Activated CD8-positive, alpha-beta memory T cell treated with anti-CD3 and anti-CD28 coated beads, Interleukin-2, amount 10 ng/mL, durations not matched to agents 7 days and 5 days (primary cell): Measurements from ENCODE around the gene CRACDL. TPM values are rescaled to one million over a fixed set of nuclear protein-coding genes. Genes with fewer than 3 reads are reported as not detected.
A peak's percentile ranks its signal among the peaks of the same experiment; 100 is the strongest.

Experiments
- ATAC-seq: fragments of 150-1000 bp; cut with Tn5 transposase; one replicate; pipeline ENCODE4 v1.10.0; 2021; ENCODE audit warnings: moderate library complexity
- CTCF ChIA-PET: fragments of 350-600 bp; sonication (Branson Sonifier 250); formaldehyde crosslinking; loops from one replicate; lab custom pipeline; 2021; ENCODE audit warnings: antibody characterized with exemption; lab: Charles Lee
- DNase-seq: peaks from one replicate; pipeline ENCODE4 v3.0.0-alpha.2; 2020
- H3K27ac Mint-ChIP-seq: one replicate; pipeline ENCODE4 v1.8.0; 2021; ENCODE audit warnings: mild to moderate bottlenecking, mixed read lengths
- H3K27me3 Mint-ChIP-seq: one replicate; pipeline ENCODE4 v1.8.0; 2021; ENCODE audit warnings: mixed read lengths
- H3K36me3 Mint-ChIP-seq: one replicate; pipeline ENCODE4 v1.8.0; 2021; ENCODE audit warnings: mild to moderate bottlenecking, mixed read lengths
- H3K4me1 Mint-ChIP-seq: one replicate; pipeline ENCODE4 v1.8.0; 2021; ENCODE audit warnings: mixed read lengths
- H3K4me3 Mint-ChIP-seq: one replicate; pipeline ENCODE4 v1.8.0; 2021; ENCODE audit warnings: mild to moderate bottlenecking, moderate library complexity, mixed read lengths
- H3K9me3 Mint-ChIP-seq: one replicate; pipeline ENCODE4 v1.8.0; 2022; ENCODE audit warnings: low read depth, mixed read lengths
- total RNA-seq, 2 experiments: library from RNA; stranded (reverse); gene quantifications; one replicate each; pipeline ENCODE4 v1.2.3, GENCODE V29; 2021

CRACDL gene, protein sequence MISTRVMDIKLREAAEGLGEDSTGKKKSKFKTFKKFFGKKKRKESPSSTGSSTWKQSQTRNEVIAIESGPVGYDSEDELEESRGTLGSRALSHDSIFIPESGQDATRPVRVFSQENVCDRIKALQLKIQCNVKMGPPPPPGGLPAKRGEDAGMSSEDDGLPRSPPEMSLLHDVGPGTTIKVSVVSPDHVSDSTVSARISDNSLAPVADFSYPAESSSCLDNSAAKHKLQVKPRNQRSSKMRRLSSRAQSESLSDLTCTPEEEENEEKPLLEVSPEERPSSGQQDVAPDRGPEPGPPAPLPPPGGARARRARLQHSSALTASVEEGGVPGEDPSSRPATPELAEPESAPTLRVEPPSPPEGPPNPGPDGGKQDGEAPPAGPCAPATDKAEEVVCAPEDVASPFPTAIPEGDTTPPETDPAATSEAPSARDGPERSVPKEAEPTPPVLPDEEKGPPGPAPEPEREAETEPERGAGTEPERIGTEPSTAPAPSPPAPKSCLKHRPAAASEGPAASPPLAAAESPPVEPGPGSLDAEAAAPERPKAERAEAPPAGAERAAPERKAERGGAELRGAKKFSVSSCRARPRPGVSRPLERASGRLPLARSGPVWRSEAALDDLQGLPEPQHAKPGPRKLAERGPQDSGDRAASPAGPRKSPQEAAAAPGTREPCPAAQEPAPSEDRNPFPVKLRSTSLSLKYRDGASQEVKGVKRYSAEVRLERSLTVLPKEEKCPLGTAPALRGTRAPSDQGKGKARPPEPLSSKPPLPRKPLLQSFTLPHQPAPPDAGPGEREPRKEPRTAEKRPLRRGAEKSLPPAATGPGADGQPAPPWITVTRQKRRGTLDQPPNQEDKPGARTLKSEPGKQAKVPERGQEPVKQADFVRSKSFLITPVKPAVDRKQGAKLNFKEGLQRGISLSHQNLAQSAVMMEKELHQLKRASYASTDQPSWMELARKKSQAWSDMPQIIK
- under 1 TPM; 0.18 to 0.35 TPM for total RNA-seq

DNA sequence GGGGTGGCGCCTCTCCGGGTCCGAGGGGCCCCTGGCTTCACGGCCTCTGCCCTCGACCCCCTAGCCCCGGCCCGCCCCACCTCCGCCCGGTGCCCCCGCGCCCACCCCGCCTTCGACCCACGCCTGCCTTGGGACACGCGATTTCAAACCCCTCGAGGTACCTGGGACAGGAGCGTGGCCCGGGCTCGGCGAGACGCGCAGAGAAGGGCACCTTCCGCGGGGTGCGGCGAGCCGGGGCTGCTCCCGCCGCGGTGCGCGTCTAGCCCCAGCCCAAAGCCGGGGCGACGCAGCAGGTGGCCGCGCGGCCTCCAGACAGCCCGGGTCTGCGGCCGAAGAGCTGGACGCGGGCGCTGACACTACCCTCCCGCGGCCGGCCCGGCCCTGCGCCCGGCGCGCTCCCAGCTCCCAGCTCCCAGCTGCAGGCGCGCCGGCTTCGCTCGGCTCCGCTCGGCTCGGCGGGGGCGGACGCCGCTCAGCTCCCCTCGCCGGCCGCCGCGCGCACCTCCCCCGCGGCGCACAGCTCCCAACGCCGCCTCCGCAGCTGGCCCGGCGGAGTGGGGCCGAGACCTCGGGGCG is at the start of gene CRACDL:
CRACDL (minus strand) TSS at position 449 of the 576 bp plus-strand sequence. CDS start 89,425 bp downstream, outside the sequence.
- H3K4me3 Mint-ChIP-seq: peak within 1 kb of the TSS; percentile 53
- no peak within 1 kb of the TSS for H3K27ac Mint-ChIP-seq
- peaks cover 13% of the 10 kb centered on the region for H3K4me1 Mint-ChIP-seq
- peaks cover 3% of the 10 kb centered on the region for H3K36me3 Mint-ChIP-seq
- DNase-seq: no peak
- peak; percentile 60 for ATAC-seq
- CTCF ChIA-PET: interaction anchor here (1.2 kb wide), 1 partner anchor 11 kb away, joined by 3 read pairs; no protein-coding TSS in a partner anchor
- H3K9me3 Mint-ChIP-seq: no peaks in the 10 kb centered on the region
- H3K27me3 Mint-ChIP-seq: peaks cover 77% of the 10 kb centered on the region

DNA sequence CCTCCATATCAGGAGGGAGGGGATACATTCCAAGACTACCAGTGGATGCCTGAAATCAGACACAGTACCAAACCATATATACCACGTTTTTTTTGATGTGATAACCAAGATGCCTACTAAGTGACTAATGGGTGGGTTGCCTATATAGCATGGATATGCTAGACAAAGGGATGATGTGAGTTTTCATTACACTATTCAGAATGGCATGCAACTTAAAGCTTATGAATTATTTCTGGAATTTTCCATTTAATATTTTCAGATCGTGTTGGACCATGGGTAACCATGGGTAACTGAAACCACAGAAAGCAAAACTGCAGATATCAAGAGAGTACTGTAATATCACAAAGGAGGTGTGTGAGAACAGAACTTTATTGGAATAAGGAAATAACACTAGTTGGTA is 39.6 kb upstream of the CRACDL start:
- Mint-ChIP-seq H3K9me3 (peaks cover 21% of the 10 kb centered on the region), H3K36me3 (no peaks in the 10 kb centered on the region), H3K27ac (no peak overlapping the region), H3K4me3 (no peak overlapping the region), H3K4me1 (no peaks in the 10 kb centered on the region), H3K27me3 (peaks cover 22% of the 10 kb centered on the region)
- no peak for ATAC-seq
- CTCF ChIA-PET: no interaction called here
- DNase-seq: no peak

- ATAC-seq (no peak), DNase-seq (no peak)
- CTCF ChIA-PET: no interaction called here
- H3K27ac Mint-ChIP-seq: no peak overlapping the region
- peaks cover 21% of the 10 kb centered on the region for H3K9me3 Mint-ChIP-seq
- H3K27me3 Mint-ChIP-seq: peaks cover 28% of the 10 kb centered on the region
- H3K4me1 Mint-ChIP-seq: no peaks in the 10 kb centered on the region
- H3K36me3 Mint-ChIP-seq: no peaks in the 10 kb centered on the region
- H3K4me3 Mint-ChIP-seq: no peak overlapping the region
Observed at GRCh38 chr2:98972582-98973167, 36.6 kb upstream of the CRACDL start.

GRCh38 chr2:98959810-98960507 is 23.9 kb upstream of the CRACDL start:
- H3K9me3 Mint-ChIP-seq: peaks cover 2% of the 10 kb centered on the region
- ATAC-seq: no peak
- peaks cover 31% of the 10 kb centered on the region for H3K27me3 Mint-ChIP-seq
- no peak overlapping the region for H3K4me3 Mint-ChIP-seq
- no peaks in the 10 kb centered on the region for H3K4me1 Mint-ChIP-seq
- DNase-seq: no peak
- H3K36me3 Mint-ChIP-seq: peaks cover 2% of the 10 kb centered on the region
- no peak overlapping the region for H3K27ac Mint-ChIP-seq
- CTCF ChIA-PET: interaction anchor here (1.0 kb wide), 1 partner anchor 26 kb away, joined by 3 read pairs; no protein-coding TSS in a partner anchor

GRCh38 chr2:98952966-98953365 is 16.9 kb upstream of the CRACDL start:
- Mint-ChIP-seq H3K36me3 (no peaks in the 10 kb centered on the region), H3K27ac (no peak overlapping the region), H3K9me3 (no peaks in the 10 kb centered on the region), H3K4me3 (no peak overlapping the region), H3K4me1 (no peaks in the 10 kb centered on the region), H3K27me3 (peaks cover 58% of the 10 kb centered on the region)
- DNase-seq (no peak), ATAC-seq (no peak)
- CTCF ChIA-PET: no interaction called here

- H3K9me3 Mint-ChIP-seq: no peaks in the 10 kb centered on the region
- H3K4me1 Mint-ChIP-seq: no peaks in the 10 kb centered on the region
- peaks cover 56% of the 10 kb centered on the region for H3K27me3 Mint-ChIP-seq
- ATAC-seq: no peak
- CTCF ChIA-PET: no interaction called here
- no peak overlapping the region for H3K27ac Mint-ChIP-seq
- DNase-seq: no peak
- no peak overlapping the region for H3K4me3 Mint-ChIP-seq
- H3K36me3 Mint-ChIP-seq: no peaks in the 10 kb centered on the region
Observed at GRCh38 chr2:98948956-98949739, 13.1 kb upstream of the CRACDL start.

- DNase-seq (no peak), ATAC-seq (no peak)
- Mint-ChIP-seq H3K4me3 (no peak overlapping the region), H3K36me3 (no peaks in the 10 kb centered on the region), H3K9me3 (no peaks in the 10 kb centered on the region), H3K27me3 (peaks cover 47% of the 10 kb centered on the region), H3K27ac (no peak overlapping the region), H3K4me1 (no peaks in the 10 kb centered on the region)
- CTCF ChIA-PET: interaction anchor here (1.5 kb wide), 1 partner anchor 11 kb away, joined by 3 read pairs; the partner anchor contains the start of gene CRACDL
Observed at GRCh38 chr2:98947554-98947953, 11.5 kb upstream of the CRACDL start.

GRCh38 chr2:98946855-98947254 is 10.8 kb upstream of the CRACDL start:
- Mint-ChIP-seq H3K27ac (no peak overlapping the region), H3K4me1 (no peaks in the 10 kb centered on the region), H3K36me3 (no peaks in the 10 kb centered on the region), H3K27me3 (peaks cover 41% of the 10 kb centered on the region), H3K4me3 (no peak overlapping the region), H3K9me3 (no peaks in the 10 kb centered on the region)
- no peak for ATAC-seq
- no peak for DNase-seq
- CTCF ChIA-PET: interaction anchor here (1.5 kb wide), 1 partner anchor 11 kb away, joined by 3 read pairs; the partner anchor contains the start of gene CRACDL

DNA sequence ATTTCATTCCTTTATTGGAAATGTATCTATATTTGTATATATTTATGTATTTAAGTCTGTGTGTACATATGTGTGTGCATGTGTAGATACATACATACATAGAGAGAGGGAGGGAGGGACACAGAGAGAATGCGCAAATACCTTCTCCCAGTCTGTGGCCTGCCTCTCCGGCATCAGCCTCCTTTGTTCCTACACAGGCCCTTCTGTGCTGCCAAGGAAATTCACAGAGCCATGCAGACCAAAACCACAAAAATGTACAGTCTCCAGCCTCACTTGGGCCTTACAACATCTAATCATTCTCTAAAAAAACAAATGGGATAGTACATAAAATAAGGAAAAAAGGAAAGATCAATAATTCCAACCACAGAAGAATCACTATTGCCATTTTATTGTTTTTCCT is 8.8 kb upstream of the CRACDL start:
- Mint-ChIP-seq H3K4me1 (no peaks in the 10 kb centered on the region), H3K27ac (no peak overlapping the region), H3K4me3 (no peak overlapping the region), H3K9me3 (no peaks in the 10 kb centered on the region), H3K27me3 (peaks cover 30% of the 10 kb centered on the region), H3K36me3 (no peaks in the 10 kb centered on the region)
- no peak for ATAC-seq
- no peak for DNase-seq
- CTCF ChIA-PET: no interaction called here

DNA sequence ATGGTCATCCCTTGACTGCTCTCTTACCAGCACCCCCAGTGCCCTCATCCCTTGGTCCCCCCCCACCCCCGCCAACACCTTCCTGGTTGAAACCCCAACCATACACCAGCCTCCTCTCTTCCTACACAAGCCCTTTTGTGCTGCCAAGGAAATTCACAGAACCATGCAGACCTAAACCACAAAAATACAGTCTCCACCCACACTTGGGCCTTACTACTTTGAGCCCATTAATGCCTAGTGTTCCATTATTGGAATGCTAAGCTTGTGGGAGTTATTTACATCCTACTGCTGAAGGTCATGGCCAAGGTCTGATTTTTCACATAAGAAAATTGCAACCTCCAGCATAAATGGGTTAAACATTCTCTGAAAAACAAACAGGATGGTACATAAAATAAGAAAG is 4.1 kb upstream of the CRACDL start:
- peaks cover 3% of the 10 kb centered on the region for H3K36me3 Mint-ChIP-seq
- no peak overlapping the region for H3K27ac Mint-ChIP-seq
- H3K27me3 Mint-ChIP-seq: peaks cover 49% of the 10 kb centered on the region
- CTCF ChIA-PET: no interaction called here
- no peaks in the 10 kb centered on the region for H3K9me3 Mint-ChIP-seq
- peaks cover 13% of the 10 kb centered on the region for H3K4me1 Mint-ChIP-seq
- H3K4me3 Mint-ChIP-seq: no peak overlapping the region
- DNase-seq: no peak
- no peak for ATAC-seq

- Mint-ChIP-seq H3K4me3 (no peak overlapping the region), H3K27me3 (peaks cover 60% of the 10 kb centered on the region), H3K9me3 (no peaks in the 10 kb centered on the region), H3K36me3 (peaks cover 3% of the 10 kb centered on the region), H3K4me1 (peaks cover 13% of the 10 kb centered on the region), H3K27ac (no peak overlapping the region)
- ATAC-seq (no peak), DNase-seq (no peak)
- CTCF ChIA-PET: no interaction called here
Observed at GRCh38 chr2:98937906-98938305, 1.9 kb upstream of the CRACDL start.
